Ascending aorta (tissue), 2 donors: ENCODE data around the gene ARHGAP15. TPM values are rescaled to one million over a fixed set of nuclear protein-coding genes. Genes with fewer than 3 reads are reported as not detected.
A peak's percentile ranks its signal among the peaks of the same experiment; 100 is the strongest.

Source experiments
- DNase-seq, 2 donors: peaks; one replicate each; pipeline ENCODE4 v3.0.0-alpha.2; 2019; ENCODE audit warnings: low spot score in 2 of 2
- H3K27ac ChIP-seq, 2 donors: fragments of 200-600 bp; sonication (generic); one replicate each; pipeline ENCODE4 v1.5.1; 2016 to 2017; ENCODE audit warnings: mild to moderate bottlenecking in 1 of 2
- H3K27me3 ChIP-seq: fragments of 200-600 bp; sonication (generic); one replicate; pipeline ENCODE4 v1.5.1; 2017
- H3K36me3 ChIP-seq, 2 donors: fragments of 200-600 bp; sonication (generic); one replicate each; pipeline ENCODE4 v1.5.1; 2016
- H3K4me1 ChIP-seq, 2 donors: fragments of 200-600 bp; sonication (generic); one replicate each; pipeline ENCODE4 v1.5.1; 2016 to 2017; ENCODE audit warnings: mild to moderate bottlenecking in 1 of 2
- H3K4me3 ChIP-seq, 2 donors: fragments of 200-600 bp; sonication (generic); one replicate each; pipeline ENCODE4 v1.5.1; 2016 to 2017; ENCODE audit warnings: mild to moderate bottlenecking in 1 of 2
- H3K9me3 ChIP-seq, 2 donors: fragments of 200-600 bp; sonication (generic); one replicate each; pipeline ENCODE4 v1.5.1; 2016
- intact Hi-C: fragments of 100-400 bp; cut with DNase I; formaldehyde crosslinking; loops from one replicate; pipeline ENCODE4 v1.15.1; 2023
- total RNA-seq: library from RNA; depleted of rRNA; stranded (reverse); fragments of >200 nt; gene quantifications from one replicate; pipeline ENCODE4 v1.1.0, GENCODE V29; 2016
- TF ChIP-seq, protein P1 (sequence below), 3 experiments: fragments of 200-600 bp in 2 of 3; fragments of 450-650 bp in 1 of 3; sonication (generic) in 2 of 3; IDR thresholded peaks; one replicate each; pipeline ENCODE4 v1.5.1; 2016 to 2019; ENCODE audit warnings: antibody characterized with exemption in 3 of 3, mild to moderate bottlenecking in 1 of 3, moderate library complexity in 1 of 3

ARHGAP15 gene
- total RNA-seq, 1 donor from 2014 or later, result 1.4 TPM

DNA sequence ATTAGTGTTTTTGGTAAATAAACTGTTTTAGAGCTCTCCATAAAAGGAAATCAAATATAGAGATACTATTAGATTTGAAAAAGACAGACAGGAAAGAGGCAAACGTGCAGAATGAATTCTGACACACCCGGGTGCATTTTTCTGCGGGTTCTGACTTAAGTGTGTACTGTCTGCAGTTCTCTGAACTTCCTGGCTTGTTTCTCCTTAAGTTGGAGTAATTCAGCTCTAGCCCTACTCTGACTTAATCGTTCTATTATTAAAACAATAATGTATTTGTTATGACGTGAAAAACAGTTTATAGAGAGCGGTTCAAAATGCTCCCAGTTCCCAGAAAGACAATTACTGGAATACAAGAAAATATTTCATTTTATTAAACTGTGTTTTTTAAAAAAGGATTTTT lies 305.9 kb downstream of the ARHGAP15 start:
- no peak for DNase-seq
- no peaks in the 10 kb centered on the region for H3K4me1 ChIP-seq
- H3K4me3 ChIP-seq, result peak overlapping the region in 1 of 2 donors; percentile 1
- H3K9me3 ChIP-seq, result no peaks in the 10 kb centered on the region
- H3K27ac ChIP-seq, result no peak overlapping the region
- TF ChIP-seq, protein P1, sequence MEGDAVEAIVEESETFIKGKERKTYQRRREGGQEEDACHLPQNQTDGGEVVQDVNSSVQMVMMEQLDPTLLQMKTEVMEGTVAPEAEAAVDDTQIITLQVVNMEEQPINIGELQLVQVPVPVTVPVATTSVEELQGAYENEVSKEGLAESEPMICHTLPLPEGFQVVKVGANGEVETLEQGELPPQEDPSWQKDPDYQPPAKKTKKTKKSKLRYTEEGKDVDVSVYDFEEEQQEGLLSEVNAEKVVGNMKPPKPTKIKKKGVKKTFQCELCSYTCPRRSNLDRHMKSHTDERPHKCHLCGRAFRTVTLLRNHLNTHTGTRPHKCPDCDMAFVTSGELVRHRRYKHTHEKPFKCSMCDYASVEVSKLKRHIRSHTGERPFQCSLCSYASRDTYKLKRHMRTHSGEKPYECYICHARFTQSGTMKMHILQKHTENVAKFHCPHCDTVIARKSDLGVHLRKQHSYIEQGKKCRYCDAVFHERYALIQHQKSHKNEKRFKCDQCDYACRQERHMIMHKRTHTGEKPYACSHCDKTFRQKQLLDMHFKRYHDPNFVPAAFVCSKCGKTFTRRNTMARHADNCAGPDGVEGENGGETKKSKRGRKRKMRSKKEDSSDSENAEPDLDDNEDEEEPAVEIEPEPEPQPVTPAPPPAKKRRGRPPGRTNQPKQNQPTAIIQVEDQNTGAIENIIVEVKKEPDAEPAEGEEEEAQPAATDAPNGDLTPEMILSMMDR (IDR thresholded peaks at IDR 0.05), result no peak
- no peaks in the 10 kb centered on the region for H3K27me3 ChIP-seq
- intact Hi-C loops, result no loop called here
- H3K36me3 ChIP-seq, result no peaks in the 10 kb centered on the region

DNA sequence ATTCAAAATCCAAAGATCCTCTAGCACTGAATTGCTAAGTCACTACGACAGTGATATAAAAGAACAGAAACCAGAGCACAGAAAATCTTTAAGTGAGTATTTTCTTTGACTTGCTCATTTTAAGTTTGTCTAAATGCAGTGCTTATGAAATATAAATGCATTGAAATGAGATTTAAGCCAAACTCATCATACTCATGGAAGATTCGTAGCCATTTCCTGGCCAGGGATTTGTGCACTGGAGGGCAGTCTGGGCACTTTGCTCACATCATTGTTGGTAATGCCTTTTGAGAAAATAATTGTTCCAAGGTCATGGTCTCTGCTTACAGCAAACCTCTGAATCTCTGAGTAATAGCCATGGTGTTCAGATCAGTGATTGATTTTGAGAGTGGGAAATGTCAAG lies 307.7 kb downstream of the ARHGAP15 start:
- Histone ChIP-seq H3K9me3 (no peaks in the 10 kb centered on the region), H3K4me1 (no peaks in the 10 kb centered on the region), H3K27me3 (no peaks in the 10 kb centered on the region), H3K4me3 (no peak overlapping the region), H3K36me3 (no peaks in the 10 kb centered on the region), H3K27ac (no peak overlapping the region)
- no peak for DNase-seq
- TF ChIP-seq, protein P1 (IDR thresholded peaks at IDR 0.05), result no peak
- intact Hi-C loops, result no loop called here

DNA sequence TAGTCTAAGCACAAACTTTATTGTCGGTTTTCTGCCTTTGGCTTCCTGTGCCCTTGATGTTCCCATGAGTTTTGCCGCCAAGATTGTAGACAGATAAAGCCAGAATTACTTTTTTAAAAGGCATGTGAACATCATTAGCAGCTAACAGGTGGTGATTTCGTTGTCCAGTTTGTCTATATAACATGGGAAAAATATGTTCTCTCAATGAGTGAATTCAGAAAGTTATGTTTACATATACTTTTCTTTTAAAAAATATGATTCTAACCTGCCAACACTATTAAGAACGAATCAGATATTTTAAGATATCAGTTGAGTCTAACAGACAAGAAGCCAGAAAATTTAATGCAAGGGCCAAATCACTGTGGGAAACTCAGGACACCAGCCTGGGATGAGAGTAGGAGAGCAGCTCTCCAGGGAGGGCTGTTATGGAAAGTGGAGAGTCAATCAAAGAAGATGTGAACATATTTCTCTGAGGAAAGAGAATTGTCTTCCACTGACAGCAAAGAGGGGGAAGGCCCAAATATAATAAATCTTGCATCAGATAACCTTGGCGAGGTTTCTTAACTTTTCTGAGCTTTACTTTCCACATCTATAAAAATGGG lies 311.3 kb downstream of the ARHGAP15 start:
- Histone ChIP-seq H3K27ac (peak overlapping the region in 1 of 2 donors; percentile 19), H3K9me3 (no peaks in the 10 kb centered on the region), H3K4me3 (no peak overlapping the region), H3K27me3 (no peaks in the 10 kb centered on the region), H3K36me3 (no peaks in the 10 kb centered on the region), H3K4me1 (no peaks in the 10 kb centered on the region)
- DNase-seq, result no peak
- TF ChIP-seq, protein P1 (IDR thresholded peaks at IDR 0.05), result no peak
- intact Hi-C loops, result no loop called here

DNA sequence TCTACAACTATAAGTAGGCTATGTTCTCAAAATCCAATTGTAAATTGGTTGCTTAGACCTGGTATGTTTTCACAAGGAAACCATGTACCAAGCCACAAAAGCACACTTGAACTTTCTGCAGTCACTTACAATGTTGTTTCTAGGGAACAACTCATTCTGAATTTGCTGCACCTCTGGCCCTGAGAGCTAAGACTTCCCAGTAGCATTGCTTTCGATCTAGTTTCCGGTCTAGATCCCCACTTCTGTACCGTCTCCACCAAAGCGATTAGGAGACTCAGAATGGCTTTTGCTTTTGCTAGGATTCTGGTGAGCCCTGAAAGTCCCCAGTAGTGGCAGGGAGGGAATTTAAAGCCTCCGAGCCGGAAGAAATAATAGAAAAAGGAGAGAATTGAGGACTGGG lies 313.0 kb downstream of the ARHGAP15 start:
- Histone ChIP-seq H3K36me3 (no peaks in the 10 kb centered on the region), H3K4me3 (peak overlapping the region in 1 of 2 donors; percentile 28), H3K9me3 (no peaks in the 10 kb centered on the region), H3K27me3 (no peaks in the 10 kb centered on the region), H3K27ac (peak overlapping the region; percentile 26 to 40), H3K4me1 (no peaks in the 10 kb centered on the region)
- intact Hi-C loops, result no loop called here
- TF ChIP-seq, protein P1 (IDR thresholded peaks at IDR 0.05), result no peak
- DNase-seq, result no peak

DNA sequence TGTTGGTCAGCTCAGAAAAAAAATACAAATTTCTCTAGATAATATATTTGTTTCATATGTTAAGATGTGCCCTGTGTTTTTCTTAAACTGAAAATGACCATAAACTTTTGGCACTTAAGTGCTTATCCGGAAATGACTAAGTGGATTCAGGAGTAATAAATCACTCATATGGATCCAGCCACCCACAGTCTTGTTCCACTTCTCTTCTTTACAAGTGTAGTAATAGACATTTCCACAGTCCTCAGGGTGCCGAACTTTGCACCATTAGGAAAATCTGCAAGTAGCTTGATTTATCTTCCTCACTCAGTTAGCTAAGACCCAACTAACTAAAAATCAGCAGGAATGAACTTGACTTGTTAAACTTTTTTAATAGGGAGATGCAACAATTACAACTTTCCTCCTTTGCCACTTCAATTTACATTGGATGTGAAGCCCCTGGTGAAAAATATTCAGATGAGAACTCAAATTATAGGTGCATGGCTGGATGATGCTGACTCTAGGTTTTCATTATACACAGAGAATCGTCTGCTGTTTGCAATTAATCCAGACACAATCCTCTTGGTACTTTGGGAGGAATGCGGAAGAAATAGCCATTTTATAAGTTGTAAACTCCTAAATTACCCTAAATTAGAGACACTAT lies 322.5 kb downstream of the ARHGAP15 start:
- H3K27me3 ChIP-seq, result no peaks in the 10 kb centered on the region
- no peak overlapping the region for H3K4me3 ChIP-seq
- TF ChIP-seq, protein P1 (IDR thresholded peaks at IDR 0.05), result no peak
- no peaks in the 10 kb centered on the region for H3K36me3 ChIP-seq
- H3K27ac ChIP-seq, result no peak overlapping the region
- H3K9me3 ChIP-seq, result no peaks in the 10 kb centered on the region
- no peaks in the 10 kb centered on the region for H3K4me1 ChIP-seq
- DNase-seq, result no peak
- intact Hi-C loops, result no loop called here
